Posterior vena cava (tissue), 2 donors: Measurements from ENCODE around the gene SPINK5. TPM values are rescaled to one million over a fixed set of nuclear protein-coding genes. Genes with fewer than 3 reads are reported as not detected.

Source experiments
- DNase-seq: peaks from one replicate; pipeline ENCODE4 v3.0.0-alpha.2; 2020; ENCODE audit warnings: low spot score
- intact Hi-C, 2 donors: fragments of 100-400 bp; cut with DNase I; formaldehyde crosslinking; loops; one replicate each; pipeline versions ENCODE4 v1.14.1 to v1.14.2; 2022 to 2023
- total RNA-seq, 2 donors: library from RNA; stranded (reverse); fragmentation: NEBNext Ultra II Directional; extraction: Animal tissue kit (Norgen Biotek cat#: 25700); gene quantifications; one replicate each; pipeline ENCODE4 v1.2.1, GENCODE V29; 2021
- donor health status: DM: yes; HTN: yes; CAD: no.
- donor health status: DM: yes; HTN: yes; CAD: no.

Gene SPINK5
- total RNA-seq, 2 donors from 2014 or later, result 0.14 to 0.23 TPM

- DNase-seq, result no peak
- intact Hi-C loops, result no loop called here
Observed at GRCh38 chr5:148090773-148091250, 27.0 kb downstream of the SPINK5 start.

GRCh38 chr5:148091991-148092964, 28.5 kb downstream of the SPINK5 start:
- intact Hi-C loops, result no loop called here
- DNase-seq, result no peak

GRCh38 chr5:148094336-148094735, 30.6 kb downstream of the SPINK5 start:
- no peak for DNase-seq
- intact Hi-C loops, result no loop called here

GRCh38 chr5:148104226-148104625, 40.4 kb downstream of the SPINK5 start:
- intact Hi-C loops, result no loop called here
- no peak for DNase-seq

GRCh38 chr5:148107608-148108007, 43.8 kb downstream of the SPINK5 start:
- intact Hi-C loops, result no loop called here
- no peak for DNase-seq

GRCh38 chr5:148113243-148113642, 49.5 kb downstream of the SPINK5 start:
- DNase-seq, result no peak
- intact Hi-C loops, result no loop called here

GRCh38 chr5:148120317-148120716, 56.5 kb downstream of the SPINK5 start:
- intact Hi-C loops, result no loop called here
- DNase-seq, result no peak

GRCh38 chr5:148125641-148126040, 61.9 kb downstream of the SPINK5 start:
- no peak for DNase-seq
- intact Hi-C loops, result no loop called here

GRCh38 chr5:148135091-148136048, 71.6 kb downstream of the SPINK5 start:
- no peak for DNase-seq
- intact Hi-C loops, result no loop called here

GRCh38 chr5:148140846-148141245, 77.1 kb downstream of the SPINK5 start:
- intact Hi-C loops, result no loop called here
- no peak for DNase-seq

- DNase-seq, result no peak
- intact Hi-C loops, result no loop called here
Observed at GRCh38 chr5:148141645-148142044, 77.9 kb downstream of the SPINK5 start.

- intact Hi-C loops, result no loop called here
- no peak for DNase-seq
Observed at GRCh38 chr5:148145916-148146315, 82.1 kb downstream of the SPINK5 start.

GRCh38 chr5:148146487-148146886, 82.7 kb downstream of the SPINK5 start:
- intact Hi-C loops, result no loop called here
- no peak for DNase-seq

GRCh38 chr5:148147415-148147814, 83.6 kb downstream of the SPINK5 start:
- intact Hi-C loops, result no loop called here
- DNase-seq, result no peak

GRCh38 chr5:148151872-148152271, 88.1 kb downstream of the SPINK5 start:
- no peak for DNase-seq
- intact Hi-C loops, result no loop called here

GRCh38 chr5:148152781-148153180, 89.0 kb downstream of the SPINK5 start:
- intact Hi-C loops, result no loop called here
- DNase-seq, result no peak

GRCh38 chr5:148156609-148157008, 92.8 kb downstream of the SPINK5 start:
- DNase-seq, result no peak
- intact Hi-C loops, result no loop called here

GRCh38 chr5:148162038-148162437, 98.3 kb downstream of the SPINK5 start:
- intact Hi-C loops, result no loop called here

GRCh38 chr5:148163345-148163744, 99.6 kb downstream of the SPINK5 start:
- intact Hi-C loops, result no loop called here
- DNase-seq, result no peak

More at GRCh38 chr5:148162038-148162437, 98.3 kb downstream of the SPINK5 start:
- no peak for DNase-seq
